VCaP (cell line): ENCODE results near the gene FOSL2.

Source experiments
- H3K27ac ChIP-seq: fragments of 450-650 bp; 2 replicates; pipeline ENCODE4 v1.5.1; 2017
- TF ChIP-seq, protein P1 (sequence below): fragments of 450-650 bp; conservative IDR thresholded peaks from 2 replicates; pipeline ENCODE4 v1.5.1; 2017; ENCODE audit warnings: mild to moderate bottlenecking, moderate library complexity

Gene FOSL2

DNA sequence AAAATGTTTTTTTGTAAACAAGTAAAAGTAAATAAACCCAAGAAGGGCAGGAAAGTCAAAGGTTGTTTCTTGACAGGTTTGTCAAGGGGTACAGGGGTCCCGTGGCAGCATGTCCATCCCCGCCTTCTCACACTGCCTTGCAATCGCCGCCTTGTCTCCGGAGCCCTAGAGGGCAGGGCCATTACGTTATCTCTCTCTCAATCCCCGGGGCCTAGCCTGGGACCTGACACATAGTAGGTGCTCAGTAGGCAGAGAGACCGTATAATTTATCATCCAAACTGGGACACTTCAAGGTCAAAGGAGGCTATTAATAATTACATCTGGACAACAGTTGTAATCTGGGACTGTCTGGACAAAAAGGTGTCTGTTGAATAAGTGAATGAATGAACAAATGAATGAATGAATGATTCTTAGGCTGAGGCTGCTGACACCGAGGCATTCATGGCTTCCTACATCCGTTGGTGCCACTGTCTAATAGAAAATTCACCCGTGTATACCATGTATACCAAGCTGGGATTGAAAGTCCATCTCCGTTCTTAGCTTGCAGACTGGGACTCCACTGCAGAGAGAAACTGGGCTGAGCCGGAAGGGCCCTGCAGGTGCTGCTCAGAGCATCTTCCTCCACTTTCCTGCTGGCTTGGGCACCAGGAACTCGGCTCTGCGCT, 58.4 kb downstream of the FOSL2 start:
- TF ChIP-seq, protein P1, sequence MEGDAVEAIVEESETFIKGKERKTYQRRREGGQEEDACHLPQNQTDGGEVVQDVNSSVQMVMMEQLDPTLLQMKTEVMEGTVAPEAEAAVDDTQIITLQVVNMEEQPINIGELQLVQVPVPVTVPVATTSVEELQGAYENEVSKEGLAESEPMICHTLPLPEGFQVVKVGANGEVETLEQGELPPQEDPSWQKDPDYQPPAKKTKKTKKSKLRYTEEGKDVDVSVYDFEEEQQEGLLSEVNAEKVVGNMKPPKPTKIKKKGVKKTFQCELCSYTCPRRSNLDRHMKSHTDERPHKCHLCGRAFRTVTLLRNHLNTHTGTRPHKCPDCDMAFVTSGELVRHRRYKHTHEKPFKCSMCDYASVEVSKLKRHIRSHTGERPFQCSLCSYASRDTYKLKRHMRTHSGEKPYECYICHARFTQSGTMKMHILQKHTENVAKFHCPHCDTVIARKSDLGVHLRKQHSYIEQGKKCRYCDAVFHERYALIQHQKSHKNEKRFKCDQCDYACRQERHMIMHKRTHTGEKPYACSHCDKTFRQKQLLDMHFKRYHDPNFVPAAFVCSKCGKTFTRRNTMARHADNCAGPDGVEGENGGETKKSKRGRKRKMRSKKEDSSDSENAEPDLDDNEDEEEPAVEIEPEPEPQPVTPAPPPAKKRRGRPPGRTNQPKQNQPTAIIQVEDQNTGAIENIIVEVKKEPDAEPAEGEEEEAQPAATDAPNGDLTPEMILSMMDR, result no peak
- no peak overlapping the region for H3K27ac ChIP-seq

DNA sequence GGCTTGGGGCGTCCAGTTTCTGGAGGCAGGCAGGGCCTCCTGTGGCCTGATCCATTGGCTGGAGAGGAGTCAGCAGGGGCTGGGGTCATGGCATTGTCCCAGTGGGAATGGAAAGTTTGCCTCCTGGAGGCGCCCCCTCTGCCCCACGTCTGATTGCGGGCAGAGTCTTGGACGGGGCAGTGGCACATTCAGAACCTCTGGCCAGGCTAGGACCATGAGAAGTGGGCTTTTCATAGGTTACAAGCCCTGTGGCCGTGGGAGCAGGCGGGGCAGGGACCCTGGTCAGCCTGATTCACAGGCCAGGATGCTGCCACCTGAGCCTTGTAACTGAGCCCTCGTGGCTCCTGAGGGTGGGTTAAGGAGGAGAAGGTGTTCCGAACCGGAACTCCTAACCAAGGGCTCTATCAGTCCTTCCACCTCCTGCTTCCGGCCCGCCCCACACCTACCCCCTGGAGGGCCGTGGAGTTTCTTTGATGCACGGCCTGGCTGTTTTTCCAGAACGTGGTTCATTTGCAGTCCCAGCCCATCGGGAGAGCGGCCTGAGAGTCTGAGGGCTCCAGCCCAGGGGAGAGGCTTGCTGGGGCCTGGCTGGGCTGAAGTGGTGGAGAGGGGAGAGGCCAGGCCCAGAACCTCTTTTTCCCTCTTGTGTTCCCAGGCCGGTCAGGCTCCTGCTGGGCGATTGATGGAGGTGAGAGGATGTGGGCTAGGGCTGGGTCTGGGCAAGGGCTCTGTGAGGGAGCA, 59.3 kb downstream of the FOSL2 start:
- TF ChIP-seq, protein P1, result no peak
- no peak overlapping the region for H3K27ac ChIP-seq

DNA sequence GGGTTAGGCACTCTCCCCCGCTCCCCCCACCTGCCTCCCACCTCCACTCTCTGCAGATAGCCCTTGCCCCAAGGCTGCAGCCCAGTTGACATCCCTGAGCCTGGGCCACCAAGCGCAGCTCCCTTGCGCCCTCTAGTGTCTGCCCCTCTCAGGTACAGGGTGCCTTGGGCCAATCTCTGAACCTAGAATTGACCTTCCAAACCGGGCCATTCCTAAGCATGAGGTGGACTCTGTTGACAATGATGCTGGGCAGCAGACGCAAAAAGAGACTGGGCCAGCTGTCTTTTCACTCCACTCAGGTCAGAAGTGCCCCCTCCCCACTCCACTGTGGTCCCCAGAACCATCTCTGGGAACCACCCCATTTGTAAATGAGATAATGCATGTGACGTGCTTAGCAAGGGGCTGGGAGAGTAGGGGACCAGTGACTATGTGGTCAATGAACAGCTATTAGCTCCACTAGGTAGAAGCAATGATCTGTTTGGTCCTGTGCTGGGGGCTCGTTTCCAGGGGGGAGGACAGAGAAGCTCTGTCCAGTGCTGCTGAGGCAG, 60.0 kb downstream of the FOSL2 start:
- no peak overlapping the region for H3K27ac ChIP-seq
- TF ChIP-seq, protein P1, result peak; percentile 79

DNA sequence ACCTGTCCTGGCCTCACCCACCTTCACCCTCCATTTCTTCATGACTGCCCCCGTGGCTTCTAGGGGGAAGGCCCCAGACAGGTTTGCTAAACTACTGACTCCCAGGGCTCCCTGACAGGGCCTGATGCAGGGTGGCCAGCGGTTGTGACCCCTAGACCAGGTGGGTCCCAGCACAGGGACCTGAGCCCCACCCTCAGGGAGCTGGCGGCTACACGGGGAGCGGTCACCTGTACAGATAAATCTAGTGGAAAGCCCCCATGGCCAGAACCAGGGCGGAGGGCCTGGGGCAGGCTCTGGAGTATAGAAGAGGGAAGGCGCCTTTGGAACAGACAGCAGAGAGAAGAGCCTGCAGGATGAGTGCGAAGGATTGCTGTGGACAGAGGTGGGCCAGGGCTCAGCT, 60.7 kb downstream of the FOSL2 start:
- TF ChIP-seq, protein P1, result no peak

DNA sequence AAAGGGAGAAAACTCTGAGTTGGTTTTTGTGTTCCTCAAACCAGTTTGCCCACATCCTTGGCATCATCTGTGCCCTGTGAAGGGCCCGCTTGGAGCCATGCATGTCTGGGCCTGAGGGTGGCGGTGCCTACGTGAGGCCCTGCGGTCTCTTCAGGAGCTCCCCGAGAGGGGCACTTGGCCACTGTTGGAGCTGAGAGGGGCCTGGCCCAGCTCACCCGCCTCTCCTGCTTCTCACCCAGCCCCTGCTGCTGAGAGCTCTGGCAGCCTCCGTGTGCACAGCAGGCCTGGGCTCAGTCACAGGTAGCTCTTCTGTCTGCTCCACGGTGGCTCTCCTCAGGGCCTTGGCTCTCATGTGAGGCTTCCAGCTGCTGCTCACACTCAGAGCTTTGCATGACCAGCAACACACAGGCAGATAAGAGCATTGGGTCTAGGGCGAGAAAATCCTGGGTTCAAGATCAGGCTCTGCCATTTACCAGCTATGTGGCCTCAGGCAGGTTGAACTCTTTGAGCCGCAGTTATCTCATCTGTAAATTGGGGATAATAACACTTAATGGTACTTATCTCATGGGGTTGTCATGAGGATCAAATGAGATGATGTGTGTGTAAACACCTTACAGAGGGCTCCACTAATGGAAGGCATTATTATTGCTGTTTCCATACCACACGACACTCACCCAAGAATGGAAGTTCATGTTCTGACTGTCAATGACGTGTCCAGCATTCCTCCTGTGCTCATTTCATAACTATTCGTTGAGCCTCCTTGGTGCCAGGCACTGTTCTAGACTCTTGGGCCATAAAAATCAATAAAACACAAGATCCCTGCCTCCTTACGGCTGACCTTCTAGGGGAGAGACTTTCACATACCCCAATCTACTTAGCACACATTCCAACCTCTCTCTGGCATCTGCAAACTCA, 61.6 kb downstream of the FOSL2 start:
- TF ChIP-seq, protein P1, result no peak
- no peak overlapping the region for H3K27ac ChIP-seq

More for the DNA sequence above, 60.7 kb downstream of the FOSL2 start:
- no peak overlapping the region for H3K27ac ChIP-seq

DNA sequence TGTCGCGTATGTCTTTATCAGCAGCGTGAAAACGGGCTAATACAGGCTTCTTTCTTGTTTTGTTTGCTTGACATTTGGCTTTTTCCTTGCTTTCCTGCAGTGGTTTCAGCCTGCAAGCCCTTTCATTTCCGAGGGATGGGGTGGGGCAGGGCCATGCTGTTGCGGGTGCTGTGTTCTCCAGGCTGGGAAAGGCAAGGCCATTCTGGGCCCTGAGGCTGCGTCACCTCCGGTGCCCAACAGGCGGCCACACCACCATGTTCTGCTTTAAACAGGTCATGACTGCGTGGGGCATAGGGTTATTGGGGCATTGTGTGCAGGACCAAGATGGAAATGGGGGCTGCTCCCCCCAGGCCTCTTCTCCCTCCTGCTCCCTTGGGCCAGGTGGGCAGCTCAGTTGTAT, 64.6 kb downstream of the FOSL2 start:
- TF ChIP-seq, protein P1, result no peak
- no peak overlapping the region for H3K27ac ChIP-seq

DNA sequence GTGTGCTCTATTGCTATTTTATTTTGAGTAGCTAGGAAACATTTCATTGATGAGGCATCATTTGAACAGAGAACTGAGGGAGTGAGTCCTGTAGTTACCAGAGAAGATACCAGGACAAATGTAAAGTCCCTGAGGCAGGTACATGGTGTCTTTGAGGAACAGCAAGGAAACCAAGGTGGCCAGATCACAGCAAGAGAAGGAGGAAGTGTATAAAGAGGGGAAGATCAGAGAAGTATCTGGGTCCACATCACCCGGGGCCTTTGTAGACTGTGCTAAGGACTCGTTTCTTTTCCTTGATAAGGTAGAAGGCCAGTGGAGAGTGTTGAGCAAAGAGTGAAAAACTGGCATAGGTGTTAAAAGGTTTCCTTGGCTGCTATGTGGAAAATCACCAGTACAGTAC, 68.4 kb downstream of the FOSL2 start:
- H3K27ac ChIP-seq, result no peak overlapping the region
- TF ChIP-seq, protein P1, result no peak
